HFF-Myc (cell line): ENCODE results near the gene OTOP3.

Experiments used
- DNase-seq: peaks from one replicate; pipeline ENCODE4 v3.0.0-alpha.2; 2011; ENCODE audit warnings: low read depth; ENCODE audit errors: extremely low read depth
- H3K4me3 ChIP-seq: replicated peaks from 2 replicates; pipeline ENCODE4 v1.5.1; 2011; ENCODE audit warnings: low read depth, mild to moderate bottlenecking, control low read depth, low read length
- CTCF ChIP-seq: IDR thresholded peaks from 2 replicates; pipeline ENCODE4 v1.5.1; 2012; ENCODE audit warnings: mild to moderate bottlenecking, low read depth, low read length, control low read depth; ENCODE audit errors: missing control alignments

The OTOP3 gene

GRCh38 chr17:74941128-74941725 lies 5.5 kb downstream of the OTOP3 start:
- DNase-seq: no peak
- no peak for TF ChIP-seq CTCF

GRCh38 chr17:74943808-74944522 lies 8.3 kb downstream of the OTOP3 start:
- H3K4me3 ChIP-seq: no peak overlapping the region

More at GRCh38 chr17:74941128-74941725, 5.5 kb downstream of the OTOP3 start:
- H3K4me3 ChIP-seq: no peak overlapping the region

GRCh38 chr17:74945543-74945942 lies 9.8 kb downstream of the OTOP3 start:
- H3K4me3 ChIP-seq: no peak overlapping the region
- TF ChIP-seq CTCF: no peak
- no peak for DNase-seq

More at GRCh38 chr17:74943808-74944522, 8.3 kb downstream of the OTOP3 start:
- DNase-seq: no peak
- no peak for TF ChIP-seq CTCF

- no peak for TF ChIP-seq CTCF
- H3K4me3 ChIP-seq: no peak overlapping the region
Observed at GRCh38 chr17:74946641-74947040, 10.9 kb downstream of the OTOP3 start.

GRCh38 chr17:74947041-74947754 lies 11.5 kb downstream of the OTOP3 start:
- no peak for TF ChIP-seq CTCF
- no peak overlapping the region for H3K4me3 ChIP-seq
- DNase-seq: no peak

More at GRCh38 chr17:74946641-74947040, 10.9 kb downstream of the OTOP3 start:
- no peak for DNase-seq

GRCh38 chr17:74949455-74950115 lies 13.9 kb downstream of the OTOP3 start:
- TF ChIP-seq CTCF: no peak
- no peak for DNase-seq

More at GRCh38 chr17:74949455-74950115, 13.9 kb downstream of the OTOP3 start:
- no peak overlapping the region for H3K4me3 ChIP-seq
